H1 (cell line): Measurements from ENCODE around the gene FOXN3. TPM values are rescaled to one million over a fixed set of nuclear protein-coding genes. Genes with fewer than 3 reads are reported as not detected.

Experiments
- CTCF ChIA-PET: fragments of 300-600 bp; sonication (Branson Sonifier 250); formaldehyde crosslinking; loops from one replicate; lab custom pipeline; 2021; ENCODE audit not compliant: partially characterized antibody; lab: Charles Lee
- POLR2A ChIA-PET: fragments of 300-600 bp; sonication (Branson Sonifier 250); formaldehyde crosslinking; loops from one replicate; lab custom pipeline; 2021; ENCODE audit warnings: inconsistent platforms; ENCODE audit not compliant: partially characterized antibody; lab: Charles Lee
- DNase-seq, 2 experiments: peaks; one replicate each; pipeline versions ENCODE4 v3.0.0 to v3.0.0-alpha.2; 2010 to 2022; ENCODE audit warnings: low spot score in 2 of 2, low read depth in 1 of 2, mixed read lengths in 1 of 2
- FAIRE-seq: peaks from 2 replicates; lab custom pipeline; 2011; peaks lifted over from hg19 to GRCh38; lab: Jason Lieb, UNC
- H2AFZ ChIP-seq: 2 replicates; pipeline ENCODE4 v1.8.1; 2012; ENCODE audit warnings: low read length, inconsistent platforms
- H2AK5ac ChIP-seq: 2 replicates; pipeline ENCODE4 v1.6.1; 2013; ENCODE audit warnings: low read depth, low read length
- H2BK120ac ChIP-seq: replicated peaks from 2 replicates; pipeline ENCODE3; 2013; ENCODE audit warnings: low read depth, low read length, inconsistent platforms
- H2BK12ac ChIP-seq: 2 replicates; pipeline ENCODE4 v1.6.1; 2013; ENCODE audit warnings: low read depth, low read length
- H2BK15ac ChIP-seq: 2 replicates; pipeline ENCODE4 v1.6.1; 2013; ENCODE audit warnings: low read length
- H2BK20ac ChIP-seq: 2 replicates; pipeline ENCODE4 v1.6.1; 2013; ENCODE audit warnings: low read length
- H2BK5ac ChIP-seq: 2 replicates; pipeline ENCODE4 v1.6.1; 2013; ENCODE audit warnings: low read depth, low read length
- H3K14ac ChIP-seq: 2 replicates; pipeline ENCODE4 v1.6.1; 2013; ENCODE audit warnings: inconsistent platforms; ENCODE audit not compliant: insufficient read length
- H3K18ac ChIP-seq: 2 replicates; pipeline ENCODE4 v1.6.1; 2013; ENCODE audit warnings: low read length; ENCODE audit errors: extremely low read depth
- H3K23ac ChIP-seq: 2 replicates; pipeline ENCODE4 v1.6.1; 2013; ENCODE audit warnings: inconsistent platforms; ENCODE audit not compliant: insufficient read length
- H3K23me2 ChIP-seq: 2 replicates; pipeline ENCODE4 v1.6.1; 2013; ENCODE audit warnings: low read depth, low read length
- H3K27ac ChIP-seq: 2 replicates; pipeline ENCODE4 v1.6.1; 2011; ENCODE audit warnings: low read depth, low read length, inconsistent platforms
- H3K27me3 ChIP-seq, 4 experiments: replicated peaks in 1 of 4; 1 replicate in 1 of 4; 2 replicates in 3 of 4; pipeline versions ENCODE4 v1.6.1 to v1.8.1; 2011 to 2013; ENCODE audit warnings: low read length in 3 of 4, mild to moderate bottlenecking in 3 of 4, inconsistent platforms in 2 of 4, mixed read lengths in 2 of 4, moderate library complexity in 1 of 4; ENCODE audit not compliant: control insufficient read depth in 3 of 4, insufficient read depth in 3 of 4; ENCODE audit errors: extremely low read depth in 1 of 4
- H3K36me3 ChIP-seq, 4 experiments: 2 replicates each; pipeline versions ENCODE4 v1.6.1 to v1.8.1; 2011 to 2013; ENCODE audit warnings: mild to moderate bottlenecking in 4 of 4, low read length in 3 of 4, moderate library complexity in 2 of 4, control low read depth in 1 of 4, inconsistent platforms in 1 of 4; ENCODE audit not compliant: insufficient read depth in 4 of 4, control insufficient read depth in 2 of 4
- H3K4ac ChIP-seq: replicated peaks from 2 replicates; pipeline ENCODE3; 2013; ENCODE audit warnings: low read length, low read depth, mixed read lengths, inconsistent platforms; ENCODE audit not compliant: insufficient read length
- H3K4me1 ChIP-seq, 4 experiments: replicated peaks in 1 of 4; 1 replicate in 1 of 4; 2 replicates in 3 of 4; pipeline versions ENCODE4 v1.6.1 to v1.8.1; 2011 to 2013; ENCODE audit warnings: low read length in 3 of 4, inconsistent platforms in 2 of 4, mixed read lengths in 1 of 4; ENCODE audit not compliant: insufficient read depth in 4 of 4, control insufficient read depth in 3 of 4
- H3K4me2 ChIP-seq, 2 experiments: 2 replicates each; pipeline versions ENCODE4 v1.6.1 to v1.8.1; 2011 to 2013; ENCODE audit warnings: low read depth in 2 of 2, low read length in 2 of 2, control low read depth in 1 of 2, inconsistent platforms in 1 of 2, mild to moderate bottlenecking in 1 of 2; ENCODE audit not compliant: insufficient read depth in 1 of 2
- H3K4me3 ChIP-seq, 4 experiments: fragments of 200-600, 300-600 bp in 1 of 4; sonication (generic), shearing (Covaris generic), sonication (Bioruptor Twin) in 1 of 4; 2 replicates each; pipeline versions ENCODE4 v1.5.1 to v1.8.1; 2011 to 2016; ENCODE audit warnings: low read length in 4 of 4, low read depth in 3 of 4, control low read depth in 2 of 4, inconsistent platforms in 2 of 4, mild to moderate bottlenecking in 2 of 4, mixed read lengths in 1 of 4, moderate library complexity in 1 of 4; ENCODE audit not compliant: insufficient read depth in 2 of 4; ENCODE audit errors: extremely low read depth in 1 of 4
- H3K56ac ChIP-seq: replicated peaks from 2 replicates; pipeline ENCODE3; 2013; ENCODE audit warnings: low read depth, mild to moderate bottlenecking, mixed read lengths, low read length, inconsistent platforms; ENCODE audit not compliant: insufficient read length
- H3K79me1 ChIP-seq: 2 replicates; pipeline ENCODE4 v1.6.1; 2013; ENCODE audit warnings: low read depth, low read length, control low read depth
- H3K79me2 ChIP-seq, 2 experiments: 2 replicates each; pipeline versions ENCODE4 v1.6.1 to v1.8.1; 2012 to 2013; ENCODE audit warnings: low read length in 2 of 2, mild to moderate bottlenecking in 2 of 2, inconsistent platforms in 1 of 2; ENCODE audit not compliant: insufficient read depth in 2 of 2, control insufficient read depth in 1 of 2
- H3K9ac ChIP-seq, 4 experiments: replicated peaks in 1 of 4; 1 replicate in 1 of 4; 2 replicates in 3 of 4; pipeline versions ENCODE4 v1.6.1 to v1.8.1; 2011 to 2013; ENCODE audit warnings: low read depth in 3 of 4, low read length in 3 of 4, control low read depth in 2 of 4, mild to moderate bottlenecking in 2 of 4, moderate library complexity in 2 of 4, inconsistent platforms in 1 of 4; ENCODE audit errors: extremely low read depth in 1 of 4
- H3K9me3 ChIP-seq, 2 experiments: 2 replicates each; pipeline versions ENCODE4 v1.6.1 to v1.8.1; 2012 to 2013; ENCODE audit warnings: mild to moderate bottlenecking in 2 of 2, moderate library complexity in 2 of 2, control low read depth in 1 of 2, inconsistent platforms in 1 of 2, low read depth in 1 of 2, low read length in 1 of 2, mixed read lengths in 1 of 2; ENCODE audit not compliant: insufficient read depth in 2 of 2
- H4K20me1 ChIP-seq, 2 experiments: replicated peaks in 1 of 2; 2 replicates each; pipeline versions ENCODE3 to v1.8.1; 2011 to 2013; ENCODE audit warnings: inconsistent platforms in 2 of 2, low read length in 2 of 2, mild to moderate bottlenecking in 1 of 2; ENCODE audit not compliant: insufficient read depth in 2 of 2, control insufficient read depth in 1 of 2
- H4K5ac ChIP-seq: 2 replicates; pipeline ENCODE4 v1.6.1; 2013; ENCODE audit warnings: low read length, low read depth, mixed read lengths, inconsistent platforms; ENCODE audit not compliant: insufficient read length
- H4K8ac ChIP-seq: 2 replicates; pipeline ENCODE4 v1.8.0; 2013; ENCODE audit warnings: mild to moderate bottlenecking, moderate library complexity, low read length, inconsistent platforms; ENCODE audit not compliant: insufficient read depth; ENCODE audit errors: extremely low read depth
- H4K91ac ChIP-seq: replicated peaks from 2 replicates; pipeline ENCODE3; 2013; ENCODE audit warnings: low read length, mixed read lengths, inconsistent platforms; ENCODE audit not compliant: insufficient read length
- ATF3 ChIP-seq: IDR thresholded peaks from 2 replicates; pipeline ENCODE4 v1.6.1; 2011; ENCODE audit warnings: low read depth, mild to moderate bottlenecking, low read length; ENCODE audit not compliant: insufficient read depth
- BCL11A ChIP-seq, 2 experiments: IDR thresholded peaks; one replicate each; pipeline ENCODE4 v1.6.1; 2011; ENCODE audit warnings: low read depth in 2 of 2, low read length in 2 of 2, mild to moderate bottlenecking in 2 of 2
- RXRA ChIP-seq: IDR thresholded peaks from 2 replicates; pipeline ENCODE4 v1.6.1; 2011; ENCODE audit warnings: low read depth, mild to moderate bottlenecking, low read length, moderate library complexity; ENCODE audit not compliant: insufficient read depth
- SP1 ChIP-seq: IDR thresholded peaks from 2 replicates; pipeline ENCODE4 v1.6.1; 2011; ENCODE audit warnings: low read depth, low read length
- WGBS, 2 experiments: shearing (Covaris generic) in 1 of 2; methylation state at CpG; one replicate each; pipeline versions ENCODE4 v1.1.6 to v1.1.7; 2013 to 2015; ENCODE audit warnings: low lambda C conversion rate in 2 of 2, mixed read lengths in 2 of 2, inconsistent platforms in 1 of 2, low coverage in 1 of 2, missing lambda C conversion rate in 1 of 2; ENCODE audit not compliant: insufficient replicate concordance in 2 of 2, insufficient coverage in 1 of 2, insufficient read length in 1 of 2; ENCODE audit errors: extremely low coverage in 1 of 2, missing lambda C conversion rate in 1 of 2; 5-methylcytosine and 5-hydroxymethylcytosine counted together
- polyA plus RNA-seq, 7 experiments: library from polyadenylated mRNA; depleted of rRNA in 3 of 7; stranded (reverse) in 5 of 7; unstranded in 2 of 7; fragments of >200 nt in 5 of 7; fragments of 200-250 nt in 2 of 7; gene quantifications; 1 replicate in 5 of 7; 2 replicates in 1 of 7; 4 replicates in 1 of 7; pipeline versions ENCODE4 v1.2.1 to v1.2.3, GENCODE V29; 2011 to 2013; ENCODE audit warnings: missing spikeins in 2 of 7, mixed read lengths in 2 of 7
- total RNA-seq: library from RNA; stranded (reverse); fragmentation: NEBNext Ultra II Directional; extraction: Animal tissue kit (Norgen Biotek cat#: 25700); gene quantifications from 2 replicates; pipeline ENCODE4 v1.2.1, GENCODE V29; 2021

Gene FOXN3
- total and polyA plus RNA-seq, 2 of the 8 experiments (the other 6 are each of a cell fraction or from before 2014, with no cell fraction given), result 52.6 to 178 TPM

GRCh38 chr14:89283327-89284060 is 133.5 kb downstream of the FOXN3 start:
- H3K4me1 ChIP-seq, result peaks cover 0 to 14% (median 3%) of the 10 kb centered on the region in 4 experiments; a peak in 2 of 7 replicates
- no peak overlapping the region for H2BK20ac ChIP-seq
- no peaks in the 10 kb centered on the region for H3K23me2 ChIP-seq
- peaks cover 5% of the 10 kb centered on the region; the same call in 1 of the 2 replicates for H3K79me1 ChIP-seq
- ChIA-PET POLR2A (interaction anchor here (0.8 to 1.9 kb wide), 3 partner anchors 10 to 57 kb away, joined by 5 to 7 read pairs (median 7); no protein-coding TSS in a partner anchor), CTCF (interaction anchor here (0.6 to 2.0 kb wide), 4 partner anchors 45 to 491 kb away, joined by 3 to 7 read pairs (median 4); no protein-coding TSS in a partner anchor)
- H4K8ac ChIP-seq, result no peak overlapping the region
- WGBS, 2 experiments, result 94% methylated on average over 5 of the region's 6 CpGs; no CpG with 5 or more reads in 1 of the 2 experiments
- H3K4ac ChIP-seq, result no peak overlapping the region
- H3K14ac ChIP-seq, result no peak overlapping the region
- H2AK5ac ChIP-seq, result no peak overlapping the region
- no peak overlapping the region for H3K56ac ChIP-seq
- no peak overlapping the region for H3K18ac ChIP-seq
- H3K9ac ChIP-seq, result no peak overlapping the region
- H3K23ac ChIP-seq, result no peak overlapping the region
- H4K5ac ChIP-seq, result no peak overlapping the region
- no peaks in the 10 kb centered on the region for H3K27me3 ChIP-seq
- H3K9me3 ChIP-seq, result no peaks in the 10 kb centered on the region
- no peak for FAIRE-seq
- H2BK15ac ChIP-seq, result no peak overlapping the region
- H3K36me3 ChIP-seq, result peaks cover 0 to 15% (median 5%) of the 10 kb centered on the region in 4 experiments; a peak in 3 of 8 replicates
- DNase-seq, result no peak
- H3K27ac ChIP-seq, result no peak overlapping the region
- no peak overlapping the region for H3K4me2 ChIP-seq
- peaks cover 2 to 6% of the 10 kb centered on the region in 2 experiments for H4K20me1 ChIP-seq
- no peak overlapping the region for H3K4me3 ChIP-seq
- no peak overlapping the region for H2AFZ ChIP-seq
- H4K91ac ChIP-seq, result no peak overlapping the region
- peaks cover 3 to 86% of the 10 kb centered on the region in 2 experiments; a peak in 3 of 4 replicates for H3K79me2 ChIP-seq
- no peak overlapping the region for H2BK120ac ChIP-seq
- H2BK5ac ChIP-seq, result no peak overlapping the region
- no peak overlapping the region for H2BK12ac ChIP-seq
- no peak for TF ChIP-seq RXRA
- TF ChIP-seq BCL11A (IDR thresholded peaks at IDR 0.05; ENCODE audit: low read depth in 2 of 2, low read length in 2 of 2), result no peak
- no peak for TF ChIP-seq SP1
- no peak for TF ChIP-seq ATF3
